ENCODE results near the gene CNST. TPM values are rescaled to one million over a fixed set of nuclear protein-coding genes. Genes with fewer than 3 reads are reported as not detected.

The CNST gene
- total and polyA plus RNA-seq, 9 of the 15 experiments (the other 6 are each of a cell fraction or from before 2014, with no cell fraction given) = 17.0 to 55.3 (median 30.8) TPM

- TF ChIP-seq ZBTB9 (CRISPR knock-in tag; IDR thresholded peaks at IDR 0.05) = no peak; the same call in 1 of the 2 replicates
- TF ChIP-seq MAZ (CRISPR knock-in tag; conservative IDR thresholded peaks at IDR 0.05 in 1 of 2, IDR thresholded peaks at IDR 0.05 in 1 of 2) = peak in 1 of 2 experiments; percentile 32; a peak in 2 of 4 replicates
- no peak for TF ChIP-seq RBM17 (IDR thresholded peaks at IDR 0.05; ENCODE audit: borderline replicate concordance, low read depth, low read length)
- TF ChIP-seq PHTF2 (CRISPR knock-in tag; IDR thresholded peaks at IDR 0.05) = no peak
- no peak for TF ChIP-seq ZC3H8 (IDR thresholded peaks at IDR 0.05)
- no peak for TF ChIP-seq ELK3 (CRISPR knock-in tag; IDR thresholded peaks at IDR 0.05)
- TF ChIP-seq MAFK (IDR thresholded peaks at IDR 0.05; ENCODE audit: low read length) = peak; percentile 58; the same call in 1 of the 2 replicates
- no peak for TF ChIP-seq ZNF79 (CRISPR knock-in tag; IDR thresholded peaks at IDR 0.05; ENCODE audit: low read depth)
- TF ChIP-seq SNRNP70 (optimal IDR thresholded peaks at IDR 0.05; ENCODE audit: low read depth, low read length) = no peak
- TF ChIP-seq TAL1 (IDR thresholded peaks at IDR 0.05) = no peak
- no peak for TF ChIP-seq ZNF584 (CRISPR knock-in tag; IDR thresholded peaks at IDR 0.05; ENCODE audit: low read depth)
- TF ChIP-seq ZBTB5 (IDR thresholded peaks at IDR 0.05) = no peak
- no peak for TF ChIP-seq NR2C1 (IDR thresholded peaks at IDR 0.05)
- TF ChIP-seq NR2C1 (tag; IDR thresholded peaks at IDR 0.05) = no peak
- peak; percentile 85 for TF ChIP-seq CEBPB (tag; IDR thresholded peaks at IDR 0.05)
- no peak for TF ChIP-seq ZNF561 (CRISPR knock-in tag; conservative IDR thresholded peaks at IDR 0.05)
- no peak for TF ChIP-seq ETV6 (IDR thresholded peaks at IDR 0.05; ENCODE audit: borderline replicate concordance in 1 of 2, low read depth in 2 of 2, low read length in 1 of 2)
- no peak for TF ChIP-seq ETV6 (CRISPR knock-in tag; IDR thresholded peaks at IDR 0.05; ENCODE audit: borderline replicate concordance)
- TF ChIP-seq PKNOX1 (IDR thresholded peaks at IDR 0.05) = peak; percentile 57
- TF ChIP-seq ZNF12 (CRISPR knock-in tag; IDR thresholded peaks at IDR 0.05) = no peak
- peak; percentile 46; the same call in 1 of the 2 replicates for TF ChIP-seq JUND (IDR thresholded peaks at IDR 0.05; ENCODE audit: borderline replicate concordance, low read depth, low read length)
- peak; percentile 70; the same call in 2 of the 3 replicates for TF ChIP-seq JUND (tag; IDR thresholded peaks at IDR 0.05; ENCODE audit: borderline replicate concordance, low read depth, low read length)
Observed at GRCh38 chr1:246582301-246583055, 16.2 kb downstream of the CNST start (continued).

Measured in K562 (cell line).